Activated naive CD4-positive, alpha-beta T cell treated with Interleukin-2 at 50 U/mL for 16 hours (primary cell): Measurements from ENCODE around the gene PANX3.
"Not testable (repeated sequence)": the region's sequence is repeated elsewhere in the genome, so short reads cannot be mapped to it uniquely, and the experiment has no call there.

Experiments
- DNase-seq: peaks from one replicate; pipeline ENCODE4 v3.0.0-alpha.2; 2020

PANX3 gene, protein sequence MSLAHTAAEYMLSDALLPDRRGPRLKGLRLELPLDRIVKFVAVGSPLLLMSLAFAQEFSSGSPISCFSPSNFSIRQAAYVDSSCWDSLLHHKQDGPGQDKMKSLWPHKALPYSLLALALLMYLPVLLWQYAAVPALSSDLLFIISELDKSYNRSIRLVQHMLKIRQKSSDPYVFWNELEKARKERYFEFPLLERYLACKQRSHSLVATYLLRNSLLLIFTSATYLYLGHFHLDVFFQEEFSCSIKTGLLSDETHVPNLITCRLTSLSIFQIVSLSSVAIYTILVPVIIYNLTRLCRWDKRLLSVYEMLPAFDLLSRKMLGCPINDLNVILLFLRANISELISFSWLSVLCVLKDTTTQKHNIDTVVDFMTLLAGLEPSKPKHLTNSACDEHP

DNA sequence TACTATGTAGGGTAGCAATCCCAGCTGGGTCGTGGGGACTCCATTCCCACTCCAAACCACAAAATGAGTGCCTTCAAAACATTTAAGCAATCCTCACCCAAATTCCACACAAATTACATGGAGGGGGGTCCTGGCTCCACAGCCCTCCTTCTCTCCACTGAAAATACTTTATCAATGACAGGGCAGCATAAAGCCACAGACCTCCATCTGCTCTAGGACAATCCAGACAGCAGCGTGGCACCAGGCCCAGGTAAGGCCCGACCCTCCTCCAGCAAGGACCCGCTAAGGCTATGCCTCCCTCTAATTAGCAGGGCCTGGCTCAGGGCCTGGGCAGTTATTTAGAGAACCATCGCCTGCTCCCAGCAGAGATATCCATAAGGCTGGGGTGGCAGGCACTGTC, at the start of gene PANX3:
Gene PANX3 (plus strand): TSS at position 365 of the 400 bp plus-strand sequence. CDS start 129 bp downstream, outside the sequence.
- no peak for DNase-seq

DNA sequence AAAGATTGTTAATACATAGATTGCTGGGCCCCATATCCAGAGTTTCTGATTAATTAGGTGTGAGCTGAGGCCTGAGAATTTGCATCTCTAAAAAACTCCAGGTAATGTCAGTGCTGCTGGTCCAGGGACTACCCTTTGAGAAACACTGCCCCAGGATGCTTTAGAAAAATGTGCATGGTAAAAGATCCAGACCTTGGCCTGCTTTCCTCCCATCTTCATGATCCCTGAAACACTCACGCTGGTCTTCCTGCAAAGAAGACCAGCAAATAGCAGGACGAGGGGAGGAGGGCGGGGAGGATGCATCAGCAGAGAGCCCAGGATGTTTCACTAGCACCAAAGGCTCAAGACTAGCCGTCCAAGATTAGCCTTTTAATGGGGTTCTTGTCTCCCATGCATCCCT, 41.5 kb upstream of the PANX3 start, which contains the start of gene OR8A1:
Gene OR8A1 (plus strand): TSS at position 301 of the 400 bp plus-strand sequence. CDS start 123 bp downstream, outside the sequence.
- DNase-seq = no peak

DNA sequence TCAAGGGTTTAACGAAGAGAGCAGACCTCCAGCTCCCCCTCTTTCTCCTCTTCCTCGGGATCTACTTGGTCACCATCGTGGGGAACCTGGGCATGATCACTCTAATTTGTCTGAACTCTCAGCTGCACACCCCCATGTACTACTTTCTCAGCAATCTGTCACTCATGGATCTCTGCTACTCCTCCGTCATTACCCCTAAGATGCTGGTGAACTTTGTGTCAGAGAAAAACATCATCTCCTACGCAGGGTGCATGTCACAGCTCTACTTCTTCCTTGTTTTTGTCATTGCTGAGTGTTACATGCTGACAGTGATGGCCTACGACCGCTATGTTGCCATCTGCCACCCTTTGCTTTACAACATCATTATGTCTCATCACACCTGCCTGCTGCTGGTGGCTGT, 41.1 kb upstream of the PANX3 start:
- DNase-seq = no peak

DNA sequence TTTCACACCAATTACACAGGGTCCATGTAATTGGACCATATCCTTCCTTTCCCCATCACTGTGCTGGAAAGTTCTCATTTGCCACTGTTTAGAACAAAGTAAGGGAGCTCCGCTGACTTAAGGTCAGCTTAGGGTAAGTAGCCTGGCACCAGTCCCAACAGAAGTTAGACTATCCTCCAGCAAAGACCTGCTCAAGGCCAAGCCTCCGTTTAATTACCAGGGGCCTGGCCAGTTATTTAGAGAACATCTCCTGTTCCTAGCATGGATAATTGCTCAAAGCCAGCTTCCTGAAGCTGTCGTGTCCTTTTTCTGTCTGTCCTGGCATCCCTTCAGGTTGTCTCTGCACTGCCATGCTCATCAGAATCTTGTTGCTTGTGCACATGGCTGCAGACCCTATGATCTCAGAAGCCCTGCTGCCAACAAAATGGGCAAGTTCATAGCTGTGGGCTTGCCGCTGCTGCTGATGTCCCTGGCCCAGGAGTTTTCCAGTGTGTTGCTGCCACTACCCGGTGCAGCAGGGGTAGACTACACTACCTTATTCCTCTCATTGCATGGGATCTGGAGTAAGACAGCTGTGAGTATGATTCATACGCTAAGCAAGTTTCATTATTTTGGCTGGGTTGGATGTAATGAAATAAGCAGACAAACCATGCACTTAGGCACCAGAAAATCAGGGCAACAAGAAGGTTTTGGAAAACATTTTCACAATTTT, 33.4 kb upstream of the PANX3 start:
- no peak for DNase-seq

DNA sequence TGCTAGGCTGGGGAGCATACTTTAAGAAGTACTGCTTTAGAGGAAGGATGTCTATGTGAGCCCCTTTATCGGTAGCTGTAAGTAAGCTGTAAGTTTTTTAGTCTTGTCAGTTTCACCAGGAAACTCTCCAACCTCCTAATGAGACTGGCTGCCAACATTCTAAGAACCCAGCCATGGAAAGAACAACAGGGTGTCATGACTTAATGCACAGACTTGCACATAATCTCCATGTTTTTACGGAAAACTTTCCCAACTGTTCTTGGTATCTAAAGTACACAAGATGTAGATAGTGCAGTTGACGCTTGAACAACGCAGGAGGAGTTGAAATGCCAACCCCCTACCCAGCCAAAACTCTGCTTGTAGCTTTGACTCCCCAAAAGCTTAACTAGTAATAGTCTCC, 32.5 kb upstream of the PANX3 start:
- no peak for DNase-seq

DNA sequence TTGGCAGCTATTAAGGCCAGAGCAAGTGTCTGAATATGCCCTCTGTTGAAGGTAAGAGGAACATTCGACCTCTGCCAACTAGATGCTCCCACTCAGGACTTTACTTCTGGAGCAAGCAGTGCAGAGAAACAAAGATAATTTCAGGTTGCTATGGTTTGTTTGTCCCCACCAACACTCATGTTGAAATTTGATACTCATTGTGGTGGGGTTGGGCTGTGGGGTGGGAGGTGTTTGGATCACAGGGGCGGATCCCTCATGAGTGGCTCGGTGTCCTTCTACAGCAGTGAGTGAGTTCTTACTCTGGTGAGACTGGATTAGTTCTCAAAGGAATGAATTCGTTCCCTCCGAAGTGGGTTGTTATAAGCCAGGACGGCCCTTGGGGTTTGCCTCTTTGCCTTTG, 29.4 kb upstream of the PANX3 start:
- no peak for DNase-seq

DNA sequence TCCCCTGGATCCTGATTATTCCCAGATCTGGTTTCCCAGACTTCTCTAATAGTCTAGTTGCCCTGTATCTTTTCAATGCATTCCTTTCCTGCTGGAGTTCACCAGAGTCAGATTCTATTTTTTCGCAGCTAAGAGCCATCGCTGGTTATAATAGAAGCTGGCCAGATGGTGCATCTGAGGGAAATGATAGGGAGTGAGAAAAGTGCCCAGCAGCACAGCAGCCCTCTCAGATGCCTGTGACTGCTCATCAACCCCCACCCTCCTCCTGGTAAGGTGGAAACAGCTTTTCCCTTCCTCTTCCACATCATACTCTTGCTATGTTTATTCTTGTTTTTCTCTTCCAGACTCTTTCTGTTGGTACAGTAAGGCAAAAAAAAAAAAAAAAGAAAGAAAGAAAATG, 28.7 kb upstream of the PANX3 start:
- DNase-seq = no peak

DNA sequence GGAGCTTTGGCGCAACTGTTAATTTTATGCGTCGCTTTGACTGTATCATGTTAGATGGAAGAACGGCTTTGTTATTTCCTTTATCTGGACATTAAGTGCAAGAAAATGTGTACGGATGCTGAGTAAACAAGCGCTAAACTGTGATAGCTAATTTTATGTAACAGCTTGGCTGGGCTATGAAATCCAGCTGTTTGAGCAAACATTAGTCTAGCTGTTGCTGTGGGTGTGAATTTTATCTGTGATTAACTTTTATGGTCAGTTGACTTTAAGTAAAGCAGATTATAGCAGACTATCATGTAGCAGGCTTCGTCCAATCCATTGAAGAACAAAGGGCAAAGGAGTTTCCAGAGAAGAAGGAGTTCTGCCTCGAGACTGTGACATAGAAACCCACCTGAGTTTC, 27.4 kb upstream of the PANX3 start:
- no peak for DNase-seq

DNA sequence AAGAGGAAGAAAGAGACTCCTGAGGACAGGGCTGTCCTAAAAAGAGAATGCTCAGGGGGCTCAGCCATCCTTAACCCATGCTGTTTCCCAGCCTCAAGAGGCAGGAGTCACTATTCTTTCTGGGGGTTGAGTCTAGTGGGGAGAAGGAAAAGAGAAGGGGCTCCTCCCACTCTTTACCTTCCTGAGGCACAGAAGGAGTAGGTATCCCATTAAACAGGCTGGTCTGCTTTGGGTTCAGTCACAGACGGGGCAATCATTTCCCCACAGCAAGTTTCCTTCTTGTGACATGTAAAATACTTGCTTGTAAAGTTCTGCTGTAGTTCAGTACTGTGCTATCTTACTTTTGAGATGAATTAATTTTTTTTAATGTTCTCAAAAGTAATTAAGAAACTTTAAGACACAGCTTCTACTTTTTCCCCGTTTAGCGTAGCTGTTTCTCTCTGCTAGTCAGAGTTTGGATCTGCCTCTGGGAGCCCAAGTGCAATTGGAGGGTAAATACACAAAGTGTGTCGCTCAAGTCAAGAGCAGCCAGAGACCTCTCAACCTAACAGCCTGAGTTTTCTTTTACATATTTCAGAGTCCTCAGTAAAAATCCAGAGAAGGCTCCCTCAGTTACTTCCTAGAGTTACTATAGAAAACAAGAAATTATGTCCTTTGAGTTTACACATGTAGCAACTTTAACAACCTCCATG, 26.4 kb upstream of the PANX3 start:
- DNase-seq = no peak

DNA sequence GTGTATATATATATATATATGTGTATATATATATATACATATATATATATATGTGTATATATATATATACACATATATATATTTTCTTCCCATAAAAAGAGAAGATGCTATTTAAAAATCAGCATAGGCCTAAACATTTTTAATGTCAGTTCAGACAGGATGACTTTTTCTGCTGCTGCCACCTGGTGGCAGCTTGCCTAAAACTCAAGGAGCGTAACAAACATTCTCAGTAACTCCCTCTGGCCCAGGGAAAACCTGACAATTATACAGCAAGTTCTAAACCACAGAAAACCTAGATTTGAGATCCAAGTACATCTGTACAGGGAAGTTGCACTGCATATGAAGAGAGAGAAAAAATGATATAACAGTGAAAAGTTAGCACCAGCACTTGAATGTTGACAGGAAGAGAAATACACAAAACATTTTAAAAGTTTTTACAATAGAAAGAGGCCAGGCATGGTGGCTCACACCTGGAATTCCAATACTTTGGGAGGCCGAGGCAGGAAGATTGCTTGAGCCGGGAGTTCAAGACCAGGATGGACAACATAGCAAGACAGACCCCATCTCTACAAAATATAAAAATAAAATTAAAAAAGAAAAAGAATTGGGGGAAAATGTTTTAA, 24.9 kb upstream of the PANX3 start:
- peak; percentile 38 for DNase-seq

DNA sequence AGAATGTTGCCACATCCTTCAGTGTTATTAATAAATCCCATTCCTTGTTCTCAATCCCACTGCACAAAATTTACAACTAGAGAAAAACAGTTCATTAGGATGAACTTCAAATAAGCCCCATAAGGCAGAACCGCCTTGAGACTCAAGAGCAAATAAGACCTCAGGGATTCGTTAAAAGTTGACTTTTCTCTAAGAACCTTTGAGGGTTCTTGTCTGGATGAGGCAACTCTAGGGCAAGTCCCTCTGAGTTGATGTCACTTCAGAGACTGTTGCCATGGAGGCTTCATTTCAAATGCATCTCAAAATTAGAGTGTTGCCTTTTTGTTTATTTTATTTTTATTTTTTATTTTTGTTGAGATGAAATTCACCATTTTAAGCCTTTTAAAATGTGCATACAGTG, 19.8 kb upstream of the PANX3 start:
- no peak for DNase-seq

DNA sequence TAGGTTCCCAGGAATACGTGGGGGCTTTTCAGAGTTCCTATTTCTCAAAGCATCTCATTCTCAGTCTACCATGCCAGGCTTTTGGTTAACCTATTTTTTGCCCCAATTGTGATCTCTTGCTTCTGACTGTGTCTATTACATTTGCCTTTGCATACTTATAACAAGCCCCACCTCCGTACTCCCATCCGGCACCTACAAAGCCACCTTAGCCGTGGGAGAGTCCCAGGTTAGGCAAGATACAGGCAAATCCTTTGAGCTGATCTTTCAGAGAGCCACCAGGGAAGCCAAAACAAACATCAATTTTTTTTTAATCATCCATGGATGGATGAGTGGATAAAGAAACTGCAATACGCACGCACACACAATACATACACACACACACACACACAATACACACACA, 18.6 kb upstream of the PANX3 start:
- no peak for DNase-seq

DNA sequence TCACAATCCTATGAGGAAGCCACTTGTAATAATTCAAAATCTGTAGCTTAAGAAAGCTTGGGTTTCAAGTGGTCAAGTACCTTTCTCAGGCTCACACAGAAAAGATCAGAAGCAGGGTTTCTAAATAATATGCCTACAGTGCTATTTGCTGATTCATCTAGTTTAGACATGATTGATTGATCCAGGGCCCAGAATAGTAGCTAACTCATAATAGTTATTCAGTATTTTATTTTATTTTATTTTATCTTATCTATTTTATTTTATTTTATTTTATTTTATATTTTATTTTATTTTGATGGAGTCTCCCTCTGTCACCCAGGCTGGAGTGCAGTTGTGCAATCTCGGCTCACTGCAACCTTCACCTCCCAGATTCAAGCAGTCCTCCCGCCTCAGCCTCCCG, 15.9 kb upstream of the PANX3 start:
- no peak for DNase-seq

DNA sequence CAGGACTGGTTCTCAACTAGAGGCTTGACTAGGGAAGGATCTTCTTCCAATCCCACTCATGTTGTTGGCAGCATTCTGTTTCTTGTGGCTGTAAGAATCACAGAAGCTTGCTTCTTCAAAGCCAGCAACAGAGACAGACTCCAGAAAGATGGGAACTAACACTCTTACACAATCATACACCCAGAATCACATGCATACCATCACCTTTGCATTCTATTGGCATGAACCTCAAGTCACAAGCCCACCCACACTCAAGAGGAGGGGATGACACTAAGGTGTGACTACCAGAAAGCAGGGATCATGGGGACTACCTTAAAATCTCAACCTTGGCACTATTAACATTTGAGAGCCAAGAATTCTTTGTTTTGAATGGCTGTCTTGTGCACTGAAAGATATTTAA, 13.6 kb upstream of the PANX3 start:
- DNase-seq = no peak

DNA sequence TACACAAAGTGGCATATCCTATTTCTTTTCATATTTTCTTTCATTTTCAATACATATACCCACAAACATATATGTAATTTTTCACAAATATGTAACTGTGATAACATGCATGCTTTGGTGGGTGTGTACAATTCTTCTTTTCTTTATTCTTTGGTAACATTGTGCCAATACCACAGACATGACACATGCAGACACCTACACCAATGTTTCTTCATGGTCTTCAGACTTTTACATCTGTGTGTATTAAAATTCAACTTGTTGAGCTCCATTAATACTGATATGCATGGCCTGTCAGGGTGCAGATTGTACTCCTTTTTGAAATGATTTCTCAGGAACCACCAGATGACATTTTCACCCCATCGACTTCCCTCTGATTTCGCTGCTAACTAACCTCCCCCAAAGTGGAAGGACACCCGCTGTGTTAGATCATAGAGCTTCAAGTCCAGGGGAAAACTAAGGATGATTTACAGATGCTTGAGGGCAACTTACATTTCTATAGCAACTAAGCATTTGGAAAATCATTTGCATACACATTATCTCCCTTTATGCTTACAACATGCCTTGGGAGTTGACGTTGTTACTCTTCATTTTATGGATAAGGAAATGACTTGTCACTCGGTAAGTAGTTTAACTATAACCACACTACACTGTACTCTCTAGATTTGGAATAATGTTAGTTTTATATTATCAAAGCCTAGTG, 10.5 kb upstream of the PANX3 start:
- no peak for DNase-seq

DNA sequence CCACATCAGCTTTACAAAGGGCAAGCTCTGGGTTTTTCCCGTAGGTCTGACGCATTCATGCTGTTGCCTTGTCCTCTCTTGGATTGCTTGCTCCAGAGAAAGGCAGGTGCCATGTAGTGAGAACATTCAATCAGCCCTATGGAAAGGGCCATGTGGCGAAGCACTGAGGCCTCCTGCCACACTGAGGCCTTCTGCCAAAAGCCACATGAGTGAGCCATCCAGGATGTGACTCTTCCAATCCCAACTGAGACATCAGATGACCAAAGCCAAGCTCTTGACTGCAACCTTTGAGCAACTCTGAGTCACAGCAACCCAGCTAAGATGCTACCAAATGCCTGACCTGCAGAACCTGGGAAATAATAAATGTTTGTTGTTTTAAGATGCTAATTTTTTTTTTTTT, 9.0 kb upstream of the PANX3 start:
- DNase-seq = no peak

DNA sequence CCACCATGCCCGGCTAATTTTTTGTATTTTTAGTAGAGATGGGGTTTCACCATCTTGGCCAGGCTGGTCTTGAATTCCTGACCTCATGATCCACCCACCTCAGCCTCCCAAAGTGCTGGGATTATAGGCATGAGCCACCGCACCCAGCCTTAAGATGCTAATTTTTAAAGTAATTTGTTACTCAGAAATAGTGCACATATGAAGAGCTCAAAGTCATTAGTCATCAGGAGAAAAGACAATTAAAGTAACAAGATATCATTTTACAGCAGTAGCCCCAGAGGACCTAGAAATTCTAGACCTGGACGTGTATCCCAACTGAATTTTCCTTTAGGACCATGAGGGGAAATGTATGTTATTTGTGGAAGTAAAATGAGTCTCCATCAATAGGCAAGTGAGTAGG, 8.5 kb upstream of the PANX3 start:
- DNase-seq = not testable (repeated sequence)

DNA sequence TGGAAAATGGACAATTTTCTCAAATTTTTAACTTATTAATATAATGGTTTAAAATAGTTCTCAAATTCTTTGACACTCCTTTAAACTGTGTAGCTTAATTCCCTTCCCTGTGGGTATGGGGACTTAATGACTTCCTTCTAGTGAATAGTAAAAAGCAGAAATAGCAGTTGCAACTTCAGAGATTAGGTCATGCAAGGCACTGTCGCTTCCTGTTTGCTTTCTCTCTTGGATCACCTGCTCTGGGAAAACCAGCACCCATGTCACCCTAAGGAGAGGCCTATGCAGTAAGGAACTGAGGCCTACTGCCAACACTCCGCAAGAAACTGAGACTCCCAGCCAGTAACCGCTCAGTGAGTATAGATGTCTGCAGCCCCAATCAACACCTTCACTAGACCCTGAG, 5.5 kb upstream of the PANX3 start:
- DNase-seq = no peak

DNA sequence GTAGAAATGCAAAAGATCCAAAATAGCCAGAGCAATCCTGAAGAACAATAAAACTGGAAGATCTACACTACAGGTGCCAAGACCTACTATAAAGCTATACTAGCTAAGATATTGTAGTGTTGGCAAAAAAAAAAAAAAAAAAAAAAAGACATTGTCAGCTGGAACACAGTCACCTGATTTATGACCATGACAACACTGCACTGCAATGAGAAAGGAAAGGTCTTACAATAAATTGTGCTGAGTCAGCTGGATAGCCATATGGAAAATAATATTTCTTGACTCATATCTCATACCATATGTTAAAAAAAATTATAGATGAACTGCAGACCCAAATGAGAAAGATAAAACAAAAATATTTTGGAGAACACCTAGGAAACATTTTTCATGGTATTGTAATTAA, 3.1 kb upstream of the PANX3 start:
- no peak for DNase-seq

DNA sequence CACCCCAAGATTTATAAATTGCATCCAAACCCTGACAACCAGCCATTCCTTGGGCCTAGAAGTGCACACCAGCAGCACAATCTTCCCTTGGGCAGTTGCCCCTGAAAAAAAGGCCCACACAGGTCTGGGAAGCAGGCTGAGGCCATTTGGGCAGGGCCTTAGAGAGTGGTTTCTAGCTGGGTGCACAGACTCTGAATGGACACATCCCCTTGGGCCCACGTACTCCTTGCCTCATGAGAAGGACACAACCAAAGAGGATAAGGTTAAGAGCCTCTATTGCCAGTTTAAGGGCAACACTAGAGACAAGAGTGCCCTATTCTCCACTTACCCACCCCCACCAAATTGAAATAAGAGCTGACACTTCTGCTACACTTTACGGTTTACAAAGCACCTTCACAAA, 933 bp upstream of the PANX3 start:
- no peak for DNase-seq

DNA sequence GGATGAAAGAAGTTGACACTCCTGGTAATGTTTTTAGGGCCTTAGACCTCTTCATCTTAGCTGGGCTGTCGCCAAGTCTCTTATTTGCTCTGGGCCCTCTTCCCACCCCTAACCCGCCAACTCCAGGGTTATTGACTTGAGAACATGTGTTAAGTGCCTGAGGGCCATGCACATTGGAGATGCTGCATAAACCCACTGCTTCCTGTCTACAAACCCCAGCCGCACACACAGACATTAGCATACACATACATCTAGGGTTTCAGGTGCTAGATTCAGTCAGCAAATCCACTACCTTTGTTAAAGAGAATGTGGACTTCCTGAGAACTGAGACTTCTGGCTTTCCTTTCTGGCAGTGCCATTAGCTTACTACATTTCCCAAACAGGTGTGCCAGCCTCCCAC, 817 bp downstream of the PANX3 start:
- no peak for DNase-seq

DNA sequence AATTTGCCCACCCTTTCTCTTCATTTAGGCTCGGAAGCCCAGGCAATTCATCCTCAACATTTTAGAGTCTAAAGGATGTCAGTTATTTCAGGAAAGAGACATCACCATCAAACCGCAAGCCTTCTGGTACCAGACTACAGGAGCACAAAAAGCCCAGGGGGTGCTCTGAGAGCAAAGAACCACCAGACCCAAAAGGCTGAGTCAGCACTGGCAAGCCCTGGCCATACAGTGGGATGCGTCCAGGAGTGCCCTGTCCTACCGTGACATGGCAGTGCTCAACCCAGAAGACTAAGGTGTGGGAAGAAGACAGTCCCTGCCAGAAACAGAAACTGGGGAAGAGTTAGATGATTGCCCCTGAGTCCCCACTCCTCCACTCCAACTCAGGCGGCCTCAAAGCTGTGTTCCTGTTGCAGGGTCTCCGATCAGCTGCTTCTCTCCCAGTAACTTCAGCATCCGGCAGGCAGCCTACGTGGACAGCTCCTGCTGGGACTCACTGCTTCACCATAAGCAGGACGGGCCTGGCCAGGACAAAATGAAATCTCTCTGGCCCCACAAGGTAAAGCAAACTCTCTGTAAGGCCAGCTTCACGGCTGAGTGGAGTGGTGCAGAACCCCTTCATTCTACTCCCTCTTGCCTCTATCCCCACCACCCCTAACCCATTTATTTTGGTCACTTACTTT, 1.5 kb downstream of the PANX3 start:
- DNase-seq = no peak
